HepG2 (cell line): ENCODE results near the gene TMEM45A. TPM values are rescaled to one million over a fixed set of nuclear protein-coding genes. Genes with fewer than 3 reads are reported as not detected.

Experiments used
- ATAC-seq: fragments of 200-7000 bp; cut with Tn5 transposase; 3 replicates; pipeline ENCODE4 v1.9.1; 2020; ENCODE audit warnings: mild to moderate bottlenecking, moderate library complexity
- BruUV-seq: library from RNA; stranded (reverse); fragments of 400-500 nt; replicated peaks from 2 replicates; lab custom pipeline; 2021; lab: Mats Ljungman, UMichigan
- CTCF ChIA-PET: fragments of 300-600 bp; formaldehyde crosslinking; extraction: SDS; loops from one replicate; lab custom pipeline; 2021; ENCODE audit warnings: low total read pairs, inconsistent platforms, low intra/inter-chr PET ratio; lab: Yijun Ruan, JAX
- POLR2A ChIA-PET: fragments of 350-600 bp; sonication (Branson Sonifier 250); formaldehyde crosslinking; loops from one replicate; lab custom pipeline; 2020; ENCODE audit warnings: antibody characterized with exemption, inconsistent platforms; lab: Yijun Ruan, JAX
- DNase-seq: peaks from one replicate; pipeline ENCODE4 v3.0.0-alpha.2; 2015; ENCODE audit warnings: low spot score
- FAIRE-seq: peaks from 3 replicates; lab custom pipeline; 2011; peaks lifted over from hg19 to GRCh38; lab: Jason Lieb, UNC
- H2AFZ ChIP-seq: one replicate; pipeline ENCODE4 v1.6.1; 2011; ENCODE audit warnings: low read length, inconsistent platforms
- H3K27ac ChIP-seq: fragments of 300-600 bp; 3 replicates; pipeline ENCODE4 v1.8.0; 2011; ENCODE audit warnings: mixed run types, mild to moderate bottlenecking, mixed read lengths, low read length, inconsistent platforms; ENCODE audit not compliant: insufficient read depth; ENCODE audit errors: extremely low read length
- H3K27me3 ChIP-seq, 2 experiments: fragments of 200-600 bp in 1 of 2; 2 replicates in 1 of 2; 3 replicates in 1 of 2; pipeline versions ENCODE4 v1.6.0 to v1.8.0; 2011; ENCODE audit warnings: low read length in 2 of 2, mild to moderate bottlenecking in 2 of 2, moderate library complexity in 2 of 2, inconsistent platforms in 1 of 2; ENCODE audit not compliant: insufficient read depth in 2 of 2, control insufficient read depth in 1 of 2
- H3K36me3 ChIP-seq, 2 experiments: fragments of 200-600 bp in 1 of 2; replicated peaks in 1 of 2; 2 replicates in 1 of 2; 3 replicates in 1 of 2; pipeline versions ENCODE4 v1.5.1 to v1.8.0; 2011; ENCODE audit warnings: low read length in 2 of 2, inconsistent platforms in 1 of 2; ENCODE audit not compliant: insufficient read depth in 2 of 2, control insufficient read depth in 1 of 2
- H3K4me1 ChIP-seq: 2 replicates; pipeline ENCODE4 v1.5.1; 2012; ENCODE audit warnings: low read length, inconsistent platforms; ENCODE audit not compliant: insufficient read depth
- H3K4me2 ChIP-seq: 2 replicates; pipeline ENCODE4 v1.6.0; 2011; ENCODE audit warnings: low read depth, low read length, inconsistent platforms
- H3K4me3 ChIP-seq, 3 experiments: fragments of 200-600 bp in 1 of 3; sonication (generic), shearing (Covaris generic) in 1 of 3; replicated peaks in 1 of 3; 2 replicates each; pipeline ENCODE4 v1.5.1; 2011 to 2016; ENCODE audit warnings: low read length in 3 of 3, inconsistent platforms in 2 of 3, low read depth in 2 of 3, mild to moderate bottlenecking in 2 of 3, control low read depth in 1 of 3, mixed read lengths in 1 of 3; ENCODE audit not compliant: insufficient read depth in 1 of 3
- H3K79me2 ChIP-seq: one replicate; pipeline ENCODE4 v1.6.1; 2011; ENCODE audit warnings: low read length, inconsistent platforms; ENCODE audit not compliant: insufficient read depth
- H3K9ac ChIP-seq: 2 replicates; pipeline ENCODE4 v1.6.0; 2011; ENCODE audit warnings: mild to moderate bottlenecking, low read depth, low read length, inconsistent platforms; ENCODE audit not compliant: insufficient read depth
- H3K9me3 ChIP-seq: 2 replicates; pipeline ENCODE4 v1.5.1; 2012; ENCODE audit warnings: mild to moderate bottlenecking, low read length
- H4K20me1 ChIP-seq: 2 replicates; pipeline ENCODE4 v1.6.0; 2011; ENCODE audit warnings: inconsistent platforms, mild to moderate bottlenecking, low read length, moderate library complexity; ENCODE audit not compliant: insufficient read depth
- GABPB1 ChIP-seq: IDR thresholded peaks from 2 replicates; pipeline ENCODE4 v1.6.1; 2016; ENCODE audit warnings: mild to moderate bottlenecking, missing genetic modification reagents, moderate library complexity, missing compliant biosample characterization
- MXI1 ChIP-seq: IDR thresholded peaks from 3 replicates; pipeline ENCODE4 v1.6.1; 2012; ENCODE audit warnings: low read depth, low read length, inconsistent platforms, borderline replicate concordance
- NONO ChIP-seq, 2 experiments: fragments of 450-650 bp in 1 of 2; sonication (generic) in 1 of 2; formaldehyde crosslinking in 1 of 2; IDR thresholded peaks in 1 of 2; conservative IDR thresholded peaks in 1 of 2; 2 replicates each; pipeline versions ENCODE4 v1.6.1 to v1.8.0; 2017 to 2022; ENCODE audit warnings: mild to moderate bottlenecking in 1 of 2, missing genetic modification reagents in 1 of 2, moderate library complexity in 1 of 2
- TGIF2 ChIP-seq: IDR thresholded peaks from 2 replicates; pipeline ENCODE4 v1.6.1; 2016; ENCODE audit warnings: control low read depth, missing compliant biosample characterization
- ZMAT5 ChIP-seq: sonication (generic); formaldehyde crosslinking; IDR thresholded peaks from 2 replicates; pipeline ENCODE4 v1.5.0; 2020; ENCODE audit warnings: mild to moderate bottlenecking, low read depth, missing genetic modification reagents, borderline replicate concordance
- ZNF660 ChIP-seq: sonication (generic); formaldehyde crosslinking; IDR thresholded peaks from 2 replicates; pipeline ENCODE4 v1.5.1; 2020; ENCODE audit warnings: mild to moderate bottlenecking, low read depth, missing genetic modification reagents, borderline replicate concordance
- ZNF768 ChIP-seq: sonication (generic); formaldehyde crosslinking; IDR thresholded peaks from 2 replicates; pipeline ENCODE4 v1.4.0; 2020; ENCODE audit warnings: missing genetic modification reagents
- ZNF878 ChIP-seq: sonication (generic); formaldehyde crosslinking; IDR thresholded peaks from 2 replicates; pipeline ENCODE4 v1.8.1; 2023; ENCODE audit warnings: mild to moderate bottlenecking, missing genetic modification reagents, moderate library complexity
- WGBS: methylation state at CpG from one replicate; pipeline ENCODE4 v1.1.6; 2017; ENCODE audit warnings: low lambda C conversion rate; 5-methylcytosine and 5-hydroxymethylcytosine counted together
- in situ Hi-C: cut with HindIII; loops from 2 replicates; pipeline ENCODE4 v1.10.0; 2017; ENCODE audit warnings: low pct_unique_long_range_greater_than_20kb; ENCODE audit not compliant: extremely low pct_ligation_motif_present
- intact Hi-C: fragments of 100-400 bp; cut with micrococcal nuclease; formaldehyde crosslinking; loops from one replicate; pipeline ENCODE4 v1.10.0; 2022; ENCODE audit not compliant: unreplicated experiment
- polyA plus RNA-seq, 8 experiments: library from polyadenylated mRNA; depleted of rRNA in 3 of 8; stranded (reverse) in 7 of 8; unstranded in 1 of 8; fragments of >200 nt; fragmentation: Illumina TruSeq in 4 of 8; extraction: Trizol in 4 of 8; gene quantifications; 2 replicates each; pipeline versions ENCODE4 v1.2.1 to v1.2.3, GENCODE V29; 2011 to 2016; ENCODE audit warnings: low read depth in 4 of 8, missing spikeins in 1 of 8, mixed read lengths in 1 of 8; ENCODE audit not compliant: insufficient read depth in 1 of 8
- total RNA-seq, 5 experiments: library from RNA; depleted of rRNA; stranded (reverse); fragments of >200 nt; fragmentation: Illumina TruSeq; extraction: Trizol; gene quantifications; 2 replicates each; pipeline ENCODE4 v1.2.3, GENCODE V29; 2016; ENCODE audit warnings: low read depth in 1 of 5
- TF ChIP-seq, protein P1 (sequence below): sonication (generic); formaldehyde crosslinking; IDR thresholded peaks from 2 replicates; pipeline ENCODE4 v1.8.1; 2023; ENCODE audit warnings: mild to moderate bottlenecking, inconsistent platforms, moderate library complexity, missing genetic modification reagents, borderline replicate concordance
- TF ChIP-seq, protein P2 (sequence below): sonication (generic); formaldehyde crosslinking; IDR thresholded peaks from 2 replicates; pipeline ENCODE4 v1.5.0; 2020; ENCODE audit warnings: missing genetic modification reagents

Gene TMEM45A
- total and polyA plus RNA-seq, 2 of the 13 experiments (the other 11 are each of a cell fraction or from before 2014, with no cell fraction given), result 14.8 to 38.5 TPM

- no peaks in the 10 kb centered on the region for H3K79me2 ChIP-seq
These were observed 35.7 kb upstream of the TMEM45A start for GRCh38 chr3:100456745-100457144.

GRCh38 chr3:100457811-100458210 lies 34.6 kb upstream of the TMEM45A start:
- TF ChIP-seq, protein P1, sequence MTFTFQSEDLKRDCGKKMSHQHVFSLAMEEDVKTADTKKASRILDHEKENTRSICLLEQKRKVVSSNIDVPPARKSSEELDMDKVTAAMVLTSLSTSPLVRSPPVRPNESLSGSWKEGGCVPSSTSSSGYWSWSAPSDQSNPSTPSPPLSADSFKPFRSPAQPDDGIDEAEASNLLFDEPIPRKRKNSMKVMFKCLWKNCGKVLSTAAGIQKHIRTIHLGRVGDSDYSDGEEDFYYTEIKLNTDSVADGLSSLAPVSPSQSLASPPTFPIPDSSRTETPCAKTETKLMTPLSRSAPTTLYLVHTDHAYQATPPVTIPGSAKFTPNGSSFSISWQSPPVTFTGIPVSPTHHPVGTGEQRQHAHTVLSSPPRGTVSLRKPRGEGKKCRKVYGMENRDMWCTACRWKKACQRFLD (CRISPR knock-in tag), result no peak
- no peak for TF ChIP-seq TGIF2 (CRISPR knock-in tag)
- no peak for TF ChIP-seq GABPB1 (CRISPR knock-in tag)
- no peak for FAIRE-seq
- BruUV-seq, result no TSS peak

More at GRCh38 chr3:100456745-100457144, 35.7 kb upstream of the TMEM45A start:
- POLR2A ChIA-PET, result interaction anchor here (1.2 kb wide), 1 partner anchor 55 kb away, joined by 3 read pairs; the partner anchor contains the start of genes LNP1 and TOMM70
- intact Hi-C loops (no loop called here), in situ Hi-C loops (loop anchor here (25.0 kb wide), 1 partner anchor 256 kb away; the partner anchor contains the start of gene TFG)
- FAIRE-seq (no peak), ATAC-seq (no peak), DNase-seq (no peak)
- CTCF ChIA-PET, result no interaction called here
- H3K4me3 ChIP-seq, result no peak overlapping the region
- WGBS, result 96% methylated on average over 1 of the region's 1 CpG
- no peak overlapping the region for H3K4me2 ChIP-seq
- H3K4me1 ChIP-seq, result no peaks in the 10 kb centered on the region
- H4K20me1 ChIP-seq, result no peaks in the 10 kb centered on the region
- no TSS peak for BruUV-seq
- no peak overlapping the region for H2AFZ ChIP-seq
- H3K36me3 ChIP-seq, result no peaks in the 10 kb centered on the region
- no peak overlapping the region for H3K27ac ChIP-seq
- TF ChIP-seq NONO (IDR thresholded peaks at IDR 0.05), result no peak
- no peak for TF ChIP-seq NONO (CRISPR knock-in tag; conservative IDR thresholded peaks at IDR 0.05)
- no peak for TF ChIP-seq ZNF660 (CRISPR knock-in tag)
- no peak for TF ChIP-seq ZMAT5
- TF ChIP-seq, protein P2, sequence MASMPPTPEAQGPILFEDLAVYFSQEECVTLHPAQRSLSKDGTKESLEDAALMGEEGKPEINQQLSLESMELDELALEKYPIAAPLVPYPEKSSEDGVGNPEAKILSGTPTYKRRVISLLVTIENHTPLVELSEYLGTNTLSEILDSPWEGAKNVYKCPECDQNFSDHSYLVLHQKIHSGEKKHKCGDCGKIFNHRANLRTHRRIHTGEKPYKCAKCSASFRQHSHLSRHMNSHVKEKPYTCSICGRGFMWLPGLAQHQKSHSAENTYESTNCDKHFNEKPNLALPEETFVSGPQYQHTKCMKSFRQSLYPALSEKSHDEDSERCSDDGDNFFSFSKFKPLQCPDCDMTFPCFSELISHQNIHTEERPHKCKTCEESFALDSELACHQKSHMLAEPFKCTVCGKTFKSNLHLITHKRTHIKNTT (CRISPR knock-in tag), result no peak
- TF ChIP-seq ZNF878 (CRISPR knock-in tag), result no peak
- TF ChIP-seq MXI1, result no peak
- no peak for TF ChIP-seq ZNF768 (CRISPR knock-in tag)
- no peak overlapping the region for H3K9ac ChIP-seq
- H3K27me3 ChIP-seq, result no peaks in the 10 kb centered on the region
- no peaks in the 10 kb centered on the region for H3K9me3 ChIP-seq

More at GRCh38 chr3:100457811-100458210, 34.6 kb upstream of the TMEM45A start:
- no peak for DNase-seq
- 100% methylated on average over 1 of the region's 1 CpG for WGBS
- Histone ChIP-seq H3K79me2 (no peaks in the 10 kb centered on the region), H3K4me2 (no peak overlapping the region), H3K4me3 (no peak overlapping the region), H4K20me1 (no peaks in the 10 kb centered on the region), H3K4me1 (no peaks in the 10 kb centered on the region), H3K9ac (no peak overlapping the region), H2AFZ (no peak overlapping the region), H3K27me3 (no peaks in the 10 kb centered on the region), H3K36me3 (no peaks in the 10 kb centered on the region), H3K27ac (no peak overlapping the region), H3K9me3 (no peaks in the 10 kb centered on the region)
- ChIA-PET POLR2A (no interaction called here), CTCF (no interaction called here)
- in situ Hi-C loops (loop anchor here (25.0 kb wide), 1 partner anchor 254 kb away; the partner anchor contains the start of gene TFG), intact Hi-C loops (no loop called here)
- no peak for ATAC-seq
